Iris pigment epithelial cell (primary cell): Measurements from ENCODE around the gene NFKB2.

Experiments used
- DNase-seq: peaks from one replicate; pipeline ENCODE4 v3.0.0-alpha.2; 2011; ENCODE audit warnings: low read depth

Gene NFKB2

DNA sequence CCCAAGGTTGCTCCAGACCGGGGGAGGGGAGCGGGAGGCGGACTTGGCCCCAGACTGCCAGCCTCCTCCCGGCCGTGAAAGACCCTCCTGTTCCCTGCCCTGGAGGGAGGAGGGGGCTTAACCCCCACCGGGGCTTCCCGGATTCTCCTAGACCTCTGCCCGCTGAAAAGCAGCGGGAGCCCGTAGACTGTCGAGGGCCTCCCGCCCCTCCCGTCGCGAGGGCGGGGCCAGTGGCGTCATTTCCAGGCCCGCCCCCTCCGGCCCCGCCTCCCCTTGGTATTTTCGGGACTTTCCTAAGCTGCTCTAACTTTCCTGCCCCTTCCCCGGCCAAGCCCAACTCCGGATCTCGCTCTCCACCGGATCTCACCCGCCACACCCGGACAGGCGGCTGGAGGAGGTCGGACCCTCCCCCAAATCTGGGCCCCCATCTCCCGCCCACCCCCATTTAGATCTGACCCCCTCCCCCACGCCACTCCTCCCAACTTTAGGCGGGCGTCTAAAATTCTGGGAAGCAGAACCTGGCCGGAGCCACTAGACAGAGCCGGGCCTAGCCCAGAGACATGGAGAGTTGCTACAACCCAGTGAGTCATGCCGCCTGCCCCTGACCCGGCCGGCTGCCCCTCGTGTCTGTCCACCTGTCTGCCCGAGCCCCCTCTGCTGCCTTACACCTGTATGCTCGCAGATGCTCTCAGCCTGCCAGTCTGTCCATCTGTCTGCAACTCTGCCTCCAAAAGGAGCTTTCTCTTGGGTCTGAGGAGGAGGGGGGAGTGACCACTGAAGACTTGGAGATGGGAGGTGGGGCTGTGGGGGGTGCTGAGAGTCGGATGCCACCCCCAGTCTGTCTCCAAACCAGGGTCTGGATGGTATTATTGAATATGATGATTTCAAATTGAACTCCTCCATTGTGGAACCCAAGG is at the start of gene NFKB2:
NFKB2 (plus strand) TSS at position 306 of the 917 bp plus-strand sequence; CDS start at position 561, 255 bp downstream.
- DNase-seq = peak; percentile 88

DNA sequence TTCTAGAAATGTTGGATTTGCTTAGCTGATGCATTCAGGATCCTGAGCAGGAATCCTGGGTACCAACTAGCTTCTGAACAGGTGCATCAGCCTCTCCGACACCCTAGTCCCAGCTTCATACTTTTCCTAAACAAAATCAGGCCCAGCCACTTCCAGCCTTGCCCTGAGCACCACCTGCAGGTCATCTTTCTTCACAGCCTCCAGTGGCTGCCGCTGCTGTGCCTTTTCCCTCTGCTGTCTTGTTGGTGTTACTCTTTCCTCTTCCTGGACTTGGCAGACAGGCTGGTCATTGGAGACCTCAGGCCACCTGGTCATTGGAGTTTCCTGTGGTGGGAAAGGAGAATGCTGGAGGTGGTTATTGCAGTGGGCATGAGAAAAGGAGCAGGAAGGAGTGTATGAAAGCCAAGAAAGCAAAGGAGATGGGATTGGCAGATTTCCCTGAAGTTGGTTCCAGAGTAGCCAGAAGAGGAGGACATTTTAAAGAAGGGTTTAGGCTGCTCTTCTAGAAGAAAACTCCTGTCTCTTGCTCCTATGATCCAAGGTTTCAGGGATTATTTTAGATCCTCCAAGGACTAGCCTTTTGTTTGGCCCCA is 48.2 kb upstream of the NFKB2 start:
- peak; percentile 48 for DNase-seq

GRCh38 chr10:102352066-102352715 is 43.3 kb upstream of the NFKB2 start:
- DNase-seq = peak; percentile 33

- DNase-seq = no peak
Measured at GRCh38 chr10:102354451-102354850, 41.1 kb upstream of the NFKB2 start.

GRCh38 chr10:102358712-102359382 is 36.7 kb upstream of the NFKB2 start:
- peak; percentile 35 for DNase-seq

- no peak for DNase-seq
Measured at GRCh38 chr10:102367441-102367840, 28.1 kb upstream of the NFKB2 start.

DNA sequence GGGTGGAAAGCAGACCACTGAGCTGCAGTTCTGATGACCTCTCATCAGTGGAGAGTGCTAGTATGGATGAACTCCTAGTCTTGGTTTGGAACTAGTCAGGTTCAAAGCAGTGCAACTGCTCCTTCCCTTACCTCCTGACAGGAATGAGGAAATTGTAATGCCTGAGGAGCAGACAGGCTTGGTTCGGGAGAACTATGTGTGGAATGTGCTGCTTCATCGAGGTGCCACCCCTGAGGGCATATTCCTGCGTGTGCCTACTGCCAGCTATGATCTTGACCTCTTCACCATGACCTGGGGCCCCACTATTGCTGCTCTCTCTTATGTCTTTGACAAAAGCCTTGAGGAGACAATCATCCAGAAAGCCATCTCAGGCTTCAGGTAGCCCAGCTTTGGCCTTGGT is 27.4 kb upstream of the NFKB2 start:
- DNase-seq = no peak

DNA sequence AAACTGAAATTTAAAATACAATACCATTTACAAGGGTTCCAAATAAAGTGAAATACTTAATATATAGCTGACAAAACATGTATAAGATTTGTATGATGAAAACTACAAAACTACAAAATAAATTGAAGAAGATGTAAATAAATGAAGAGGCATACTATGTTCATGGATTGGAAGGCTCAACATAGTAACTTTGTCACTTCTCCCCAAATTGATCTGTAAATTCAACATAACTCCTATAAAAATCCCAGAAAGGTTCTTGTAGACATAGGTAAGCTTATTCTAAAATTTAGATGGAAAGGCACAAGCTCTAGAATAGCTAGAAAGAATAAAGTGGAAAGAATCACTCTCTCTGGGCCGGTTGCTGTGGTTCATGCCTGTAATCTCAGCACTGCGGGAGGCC is 24.2 kb upstream of the NFKB2 start:
- no peak for DNase-seq

DNA sequence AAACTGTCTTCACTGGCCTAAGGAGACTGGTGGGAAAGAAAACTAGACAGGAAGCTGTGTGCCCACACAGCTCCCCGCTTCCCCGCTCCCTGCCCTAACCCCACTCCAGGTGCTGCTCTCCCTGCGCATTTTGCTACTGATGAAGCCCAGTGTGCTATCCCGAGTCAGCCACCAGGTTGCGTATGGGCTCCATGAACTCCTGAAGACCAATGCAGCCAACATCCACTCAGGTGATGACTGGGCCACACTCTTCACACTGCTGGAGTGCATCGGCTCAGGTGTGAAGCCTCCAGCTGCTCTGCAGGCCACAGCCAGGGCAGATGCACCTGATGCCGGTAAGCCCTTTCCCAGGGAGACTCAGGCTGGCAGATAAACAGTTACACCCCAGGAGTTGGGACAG is 20.3 kb upstream of the NFKB2 start:
- DNase-seq = no peak

DNA sequence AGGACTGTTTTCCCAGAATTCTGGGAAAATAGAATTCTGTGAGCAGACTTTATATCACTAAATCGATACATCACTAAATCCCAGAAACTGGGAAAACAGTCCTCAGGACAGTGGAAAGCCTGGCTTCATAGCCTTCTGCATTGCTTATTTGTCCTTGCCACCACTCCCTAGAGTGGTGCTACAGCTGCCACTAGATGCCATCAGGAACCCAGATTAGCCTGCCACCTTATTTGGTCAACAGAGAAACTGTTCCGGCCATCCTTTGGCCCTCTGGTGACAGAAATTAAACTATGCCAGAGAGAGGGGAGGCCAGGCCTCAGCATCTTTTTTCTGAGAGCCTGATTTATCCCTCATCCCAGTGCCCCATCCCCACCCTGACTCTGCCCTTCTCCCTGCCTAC is 19.6 kb upstream of the NFKB2 start:
- no peak for DNase-seq

DNA sequence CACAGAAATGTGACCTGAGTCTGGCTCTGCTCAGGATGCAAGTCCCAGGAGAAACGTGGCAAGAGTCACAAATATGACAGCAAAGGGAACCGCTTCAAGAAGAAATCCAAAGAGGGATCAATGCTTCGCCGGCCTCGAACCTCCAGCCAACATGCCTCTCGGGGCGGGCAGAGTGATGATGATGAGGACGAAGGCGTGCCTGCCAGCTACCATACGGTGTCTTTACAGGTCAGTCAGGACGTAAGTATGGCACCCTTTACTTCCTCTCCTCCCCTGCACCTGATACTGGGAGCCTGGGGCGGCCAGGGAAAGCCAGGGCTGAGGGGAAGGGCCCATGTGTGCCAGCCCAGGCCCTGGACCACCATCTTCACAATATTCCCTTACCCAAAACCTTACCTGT is 18.6 kb upstream of the NFKB2 start:
- no peak for DNase-seq

GRCh38 chr10:102379383-102379782 is 16.1 kb upstream of the NFKB2 start:
- DNase-seq = no peak

DNA sequence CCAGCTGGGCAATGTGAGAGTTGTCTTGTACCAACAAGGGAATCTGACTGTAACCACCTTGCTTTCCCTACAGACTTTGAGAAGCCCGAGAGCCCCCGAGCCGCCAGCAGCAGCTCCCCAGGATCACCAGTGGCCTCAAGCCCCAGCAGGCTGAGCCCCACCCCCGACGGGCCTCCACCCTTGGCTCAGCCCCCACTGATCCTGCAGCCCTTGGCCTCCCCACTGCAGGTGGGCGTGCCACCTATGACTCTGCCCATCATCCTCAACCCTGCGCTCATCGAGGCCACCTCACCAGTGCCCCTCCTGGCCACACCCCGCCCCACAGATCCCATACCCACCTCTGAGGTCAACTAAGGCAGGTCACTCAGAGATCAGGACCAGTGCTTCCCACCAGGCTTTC is 13.5 kb upstream of the NFKB2 start:
- DNase-seq = no peak

DNA sequence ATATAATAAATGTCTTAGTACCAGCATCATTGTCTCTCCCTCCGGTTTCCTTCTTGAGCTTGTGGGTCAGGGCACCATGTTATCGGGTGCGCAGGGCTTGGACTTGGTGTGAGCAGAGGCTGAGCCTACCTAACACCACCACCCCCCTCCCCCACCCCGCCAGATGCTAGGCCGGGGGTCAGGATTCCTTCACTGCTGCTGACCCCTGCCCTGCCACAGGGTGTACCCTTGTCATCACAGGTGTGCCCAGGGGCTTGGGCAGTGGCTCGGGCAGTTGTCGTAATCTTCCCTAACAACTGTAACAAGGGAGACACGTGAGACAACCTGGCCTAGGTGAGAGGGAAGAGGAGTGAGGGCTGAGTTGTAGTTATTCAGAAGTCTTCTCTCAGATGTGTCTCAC is 12.6 kb upstream of the NFKB2 start:
- DNase-seq = no peak

- no peak for DNase-seq
Measured at GRCh38 chr10:102384053-102384452, 11.5 kb upstream of the NFKB2 start.

GRCh38 chr10:102384606-102385429 is 10.7 kb upstream of the NFKB2 start:
- DNase-seq = peak; percentile 23

- DNase-seq = no peak
Measured at GRCh38 chr10:102389894-102390293, 5.6 kb upstream of the NFKB2 start.

DNA sequence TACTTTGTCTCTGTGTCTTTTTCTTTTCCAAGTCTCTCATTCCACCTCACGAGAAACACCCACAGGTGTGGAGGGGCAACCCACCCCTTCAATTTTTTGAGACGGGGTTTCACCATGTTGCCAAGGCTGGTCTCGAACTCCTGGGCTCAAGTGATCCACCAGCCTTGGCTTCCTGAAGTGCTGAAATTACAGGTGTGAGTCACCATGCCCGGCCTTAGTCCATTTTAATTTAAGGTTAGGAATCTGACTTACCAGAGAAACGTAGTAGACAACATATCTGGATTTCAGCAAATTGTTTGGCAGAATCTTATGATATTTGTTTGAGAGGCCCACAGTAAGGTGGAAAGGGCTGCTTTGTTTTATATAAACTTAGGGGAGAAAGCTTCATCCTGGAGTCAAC is 3.2 kb upstream of the NFKB2 start:
- no peak for DNase-seq

GRCh38 chr10:102393411-102394078 is 2.0 kb upstream of the NFKB2 start:
- no peak for DNase-seq

- peak; percentile 94 for DNase-seq
Measured at GRCh38 chr10:102394079-102394800, 1.3 kb upstream of the NFKB2 start.
